ENCODE measurements around the gene TGFBR3L.
"Not testable (repeated sequence)": the region's sequence is repeated elsewhere in the genome, so short reads cannot be mapped to it uniquely, and the experiment has no call there.

The TGFBR3L gene

DNA sequence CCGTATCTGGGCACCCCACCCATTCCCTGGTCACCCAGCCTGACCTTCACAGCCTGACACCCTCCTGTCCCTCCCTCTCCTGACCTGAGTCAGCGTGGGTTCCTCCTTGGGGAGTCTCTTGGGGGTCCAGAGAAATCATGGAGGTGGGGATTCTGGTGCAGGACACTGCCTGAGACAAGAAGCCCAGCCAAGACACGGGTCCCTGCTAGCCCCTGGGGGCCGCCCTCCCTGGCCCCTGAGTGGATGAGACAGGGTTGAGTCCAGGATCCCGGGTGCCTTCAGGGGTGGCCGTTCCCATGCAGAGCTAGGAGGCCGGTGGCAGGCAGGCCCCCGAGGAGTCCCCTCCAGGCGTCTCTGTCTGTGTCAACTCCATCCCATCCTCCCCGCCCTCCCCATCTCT, 9.4 kb upstream of the TGFBR3L start:
- DNase-seq: no peak

DNA sequence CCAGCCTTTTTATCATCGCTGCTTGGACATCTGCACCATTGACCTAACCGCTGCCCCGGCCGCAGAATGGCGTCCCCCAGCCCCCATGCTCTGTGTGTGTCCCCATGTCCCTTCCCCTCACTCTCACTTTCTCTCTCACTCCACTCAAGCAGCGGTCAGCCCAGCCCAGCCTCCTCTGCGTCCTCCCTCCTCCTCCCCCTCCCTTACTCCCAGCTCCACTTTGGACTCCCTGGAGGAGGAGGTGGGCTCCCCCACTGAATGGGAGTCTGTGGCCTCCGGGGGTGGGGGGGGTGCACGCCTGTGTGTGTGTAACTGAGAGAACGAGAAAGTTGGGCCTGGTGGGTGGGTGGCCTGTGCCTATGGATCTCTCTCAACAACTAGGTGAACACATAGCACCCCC, 8.8 kb upstream of the TGFBR3L start:
- DNase-seq: no peak

DNA sequence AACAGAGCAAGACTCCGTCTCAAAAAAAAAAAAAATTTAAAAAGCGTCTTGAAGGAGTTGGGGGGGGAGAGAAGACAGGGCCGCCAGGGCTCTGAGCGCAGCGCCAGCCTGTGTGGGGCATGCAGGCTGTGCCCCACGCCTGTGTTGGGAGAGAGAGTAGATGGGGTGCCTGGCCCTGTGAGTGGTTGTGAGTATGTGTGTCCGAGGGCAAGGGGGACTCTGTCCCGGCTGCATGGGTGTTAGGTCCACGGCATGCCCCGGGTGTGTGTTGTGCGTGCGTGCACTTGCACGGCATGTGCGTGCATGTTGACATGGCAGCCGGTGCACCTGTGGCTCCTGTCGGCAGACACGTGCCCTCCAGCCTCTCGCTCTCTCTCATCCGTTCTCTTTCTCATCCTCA, 7.5 kb upstream of the TGFBR3L start:
- DNase-seq: no peak

DNA sequence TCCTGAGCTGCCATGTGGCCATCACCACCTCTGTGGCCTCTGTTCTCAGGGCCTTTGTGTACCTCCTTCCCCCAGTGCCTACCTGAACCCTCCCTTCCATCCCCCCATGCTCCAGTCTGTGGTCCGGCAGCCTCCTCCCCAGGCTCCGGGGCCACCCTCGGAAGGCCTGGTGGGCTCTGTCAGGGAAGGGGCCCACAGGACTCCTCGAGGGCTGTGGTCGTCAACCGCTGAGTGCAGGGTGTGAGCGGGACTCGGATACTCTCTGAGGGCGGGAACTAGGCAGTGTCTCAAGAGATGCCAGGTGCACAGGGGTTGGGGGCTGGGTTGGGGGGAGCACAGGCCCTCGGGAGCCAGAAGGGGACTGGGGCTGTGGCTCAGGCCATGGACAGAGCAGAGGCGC, 7.1 kb upstream of the TGFBR3L start:
- no peak for DNase-seq

DNA sequence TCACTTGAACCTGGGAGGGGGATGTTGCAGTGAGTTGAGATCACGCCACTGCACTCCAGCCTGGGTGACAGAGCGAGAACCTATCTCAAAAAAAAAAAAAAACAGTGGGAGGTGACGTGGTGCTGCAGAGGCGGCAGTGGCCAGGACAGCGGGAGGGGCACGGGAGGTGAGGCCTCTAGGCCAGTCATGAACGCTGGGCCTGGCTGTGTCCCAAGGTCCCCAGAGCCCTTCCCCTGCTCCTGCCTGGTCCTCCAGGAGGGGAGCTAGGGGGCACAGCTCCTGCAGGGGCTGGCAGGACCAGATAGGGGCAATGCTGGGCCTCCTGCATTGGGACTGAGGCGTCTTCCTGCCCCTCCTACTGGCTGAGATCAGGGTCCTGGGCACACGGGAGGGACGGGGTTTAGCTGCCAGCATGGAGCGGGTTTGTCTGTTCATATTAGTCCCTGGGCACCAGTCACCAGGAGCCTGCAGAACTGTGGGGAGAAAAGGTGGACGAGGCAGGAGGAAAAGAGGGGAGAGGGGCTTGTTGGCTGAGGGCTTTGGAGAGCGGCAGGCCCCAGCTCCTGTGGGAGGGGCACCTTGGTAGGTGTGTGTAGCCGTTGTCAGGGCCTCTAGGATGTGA, 6.4 kb upstream of the TGFBR3L start:
- DNase-seq: no peak

DNA sequence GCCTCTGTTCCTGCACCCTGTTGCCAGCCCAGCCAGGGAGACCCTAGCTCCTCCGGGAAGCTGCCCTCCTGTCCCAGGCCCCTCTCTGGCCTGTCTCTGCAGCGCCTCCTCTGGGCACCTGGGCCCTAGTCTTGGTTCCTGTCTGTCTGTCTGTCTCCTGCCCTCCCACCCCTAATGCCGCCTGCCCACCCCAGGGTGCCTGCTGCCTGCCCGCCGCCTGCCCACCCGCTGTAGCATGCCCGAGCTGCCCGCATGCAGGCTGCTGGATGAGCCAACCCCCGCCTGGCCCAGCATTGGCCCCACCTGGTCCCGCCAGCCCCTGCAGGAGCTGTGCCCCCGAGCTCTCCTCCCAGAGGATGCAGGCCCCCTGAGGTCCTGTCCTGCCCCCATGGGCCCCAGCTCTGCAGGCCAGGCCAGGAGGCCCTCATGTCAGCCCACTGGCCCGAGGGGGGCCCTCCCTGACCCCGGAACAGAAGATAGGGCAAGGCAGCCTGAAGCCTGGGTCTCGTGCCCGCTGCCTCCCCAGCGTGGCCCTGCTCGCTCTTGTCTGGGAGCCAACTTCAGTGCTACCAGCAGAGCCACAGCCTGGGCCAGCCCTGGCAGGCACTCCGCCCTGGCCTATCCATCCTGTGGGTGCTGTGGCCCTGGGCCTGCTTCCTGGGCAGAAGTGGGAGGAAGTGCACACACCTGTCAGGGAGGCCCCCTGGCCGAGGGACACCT, 5.7 kb upstream of the TGFBR3L start:
- no peak for DNase-seq

DNA sequence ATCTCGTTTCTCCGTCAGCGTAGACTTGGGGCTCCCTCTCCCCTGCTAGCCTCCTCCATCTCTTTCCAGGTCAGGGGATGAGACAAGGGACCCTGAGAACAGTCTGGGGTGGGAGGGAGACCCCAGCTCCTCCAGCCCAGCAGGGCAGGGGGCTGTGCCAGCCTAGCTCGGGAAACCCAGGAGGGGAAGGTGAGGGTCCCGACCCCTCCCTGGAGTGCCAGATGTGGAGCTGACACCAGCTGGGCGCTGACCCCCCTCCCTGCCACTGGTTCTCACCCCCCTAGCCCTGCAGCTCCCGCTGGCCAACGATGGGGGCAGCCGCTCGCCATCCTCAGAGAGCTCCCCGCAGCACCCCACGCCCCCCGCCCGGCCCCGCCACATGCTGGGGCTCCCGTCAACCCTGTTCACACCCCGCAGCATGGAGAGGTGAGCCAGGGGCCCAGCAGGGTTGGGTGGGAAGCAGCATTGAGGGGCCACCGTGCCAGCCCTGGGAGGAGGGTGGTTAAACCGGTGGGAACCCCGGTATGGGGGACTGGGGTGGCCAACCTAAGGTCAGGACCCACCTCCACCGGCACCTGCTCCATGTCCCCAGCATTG, 5.1 kb upstream of the TGFBR3L start:
- no peak for DNase-seq

DNA sequence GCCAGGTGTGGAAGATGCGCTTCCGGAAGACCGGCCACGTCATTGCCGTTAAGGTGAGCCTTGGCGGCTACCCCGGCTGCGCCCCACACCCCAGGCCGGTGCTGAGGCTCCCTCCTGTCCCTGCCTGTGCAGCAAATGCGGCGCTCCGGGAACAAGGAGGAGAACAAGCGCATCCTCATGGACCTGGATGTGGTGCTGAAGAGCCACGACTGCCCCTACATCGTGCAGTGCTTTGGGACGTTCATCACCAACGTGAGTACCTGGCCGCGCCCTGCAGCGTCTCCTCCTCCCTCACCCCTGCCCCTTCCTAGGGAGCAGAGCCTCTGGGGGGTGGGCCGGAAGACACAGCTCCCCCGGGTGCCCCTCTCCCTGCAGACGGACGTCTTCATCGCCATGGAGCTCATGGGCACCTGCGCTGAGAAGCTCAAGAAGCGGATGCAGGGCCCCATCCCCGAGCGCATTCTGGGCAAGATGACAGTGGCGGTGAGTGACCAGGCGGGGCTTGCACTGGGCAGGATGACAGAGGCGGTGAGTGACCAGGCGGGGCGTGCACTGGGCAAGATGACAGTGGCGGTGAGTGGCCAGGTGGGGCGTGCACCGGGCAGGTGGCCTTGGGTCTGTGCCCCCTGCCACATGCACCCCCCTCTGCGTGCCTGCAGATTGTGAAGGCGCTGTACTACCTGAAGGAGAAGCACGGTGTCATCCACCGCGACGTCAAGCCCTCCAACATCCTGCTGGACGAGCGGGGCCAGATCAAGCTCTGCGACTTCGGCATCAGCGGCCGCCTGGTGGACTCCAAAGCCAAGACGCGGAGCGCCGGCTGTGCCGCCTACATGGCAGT, 4.1 kb upstream of the TGFBR3L start:
- DNase-seq: no peak

DNA sequence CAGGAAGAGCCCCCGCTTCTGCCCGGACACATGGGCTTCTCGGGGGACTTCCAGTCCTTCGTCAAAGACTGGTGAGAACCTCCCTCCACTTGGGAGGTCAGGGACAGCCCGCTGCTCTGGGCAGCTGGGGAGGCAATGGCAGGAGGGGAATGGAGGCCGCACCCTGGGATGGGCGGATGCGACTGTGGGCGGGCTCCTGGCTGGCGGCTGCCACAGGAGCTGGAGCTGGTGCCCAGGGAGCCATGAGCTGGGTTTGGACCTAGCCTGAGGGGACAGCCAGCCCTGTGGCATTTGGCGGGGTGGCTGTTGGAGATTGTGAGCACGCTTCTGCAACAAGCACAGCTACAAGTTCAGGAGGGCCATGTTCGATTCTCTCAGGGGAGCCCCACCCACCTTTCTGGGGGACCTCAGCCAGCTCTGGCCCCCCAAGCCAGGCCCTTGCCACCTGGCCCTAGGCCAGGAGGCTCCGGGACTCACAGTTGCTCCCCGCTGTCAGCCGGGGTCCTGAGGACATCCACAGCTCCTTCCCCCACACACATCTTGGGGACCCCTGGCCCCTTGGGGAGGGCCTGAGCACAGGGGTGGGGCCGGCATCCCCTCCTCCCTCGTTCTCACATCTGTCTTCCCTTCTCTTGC, 3.0 kb upstream of the TGFBR3L start:
- DNase-seq: no peak

DNA sequence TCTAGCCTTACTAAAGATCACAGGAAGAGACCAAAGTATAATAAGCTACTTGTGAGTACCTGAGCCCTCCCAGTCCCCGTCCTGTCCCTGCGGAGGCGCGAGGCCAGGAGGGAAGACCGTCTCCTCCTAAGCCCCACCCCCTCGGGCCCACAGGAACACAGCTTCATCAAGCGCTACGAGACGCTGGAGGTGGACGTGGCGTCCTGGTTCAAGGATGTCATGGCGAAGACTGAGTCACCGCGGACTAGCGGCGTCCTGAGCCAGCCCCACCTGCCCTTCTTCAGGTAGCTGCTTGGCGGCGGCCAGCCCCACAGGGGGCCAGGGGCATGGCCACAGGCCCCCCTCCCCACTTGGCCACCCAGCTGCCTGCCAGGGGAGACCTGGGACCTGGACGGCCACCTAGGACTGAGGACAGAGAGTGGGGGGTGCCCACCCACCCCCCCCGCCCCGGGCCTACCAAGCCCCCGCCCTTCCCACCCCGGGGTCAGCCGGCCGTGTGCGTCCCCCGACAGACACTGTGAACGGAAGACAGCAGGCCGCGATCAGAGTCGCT, 2.4 kb upstream of the TGFBR3L start:
- no peak for DNase-seq

DNA sequence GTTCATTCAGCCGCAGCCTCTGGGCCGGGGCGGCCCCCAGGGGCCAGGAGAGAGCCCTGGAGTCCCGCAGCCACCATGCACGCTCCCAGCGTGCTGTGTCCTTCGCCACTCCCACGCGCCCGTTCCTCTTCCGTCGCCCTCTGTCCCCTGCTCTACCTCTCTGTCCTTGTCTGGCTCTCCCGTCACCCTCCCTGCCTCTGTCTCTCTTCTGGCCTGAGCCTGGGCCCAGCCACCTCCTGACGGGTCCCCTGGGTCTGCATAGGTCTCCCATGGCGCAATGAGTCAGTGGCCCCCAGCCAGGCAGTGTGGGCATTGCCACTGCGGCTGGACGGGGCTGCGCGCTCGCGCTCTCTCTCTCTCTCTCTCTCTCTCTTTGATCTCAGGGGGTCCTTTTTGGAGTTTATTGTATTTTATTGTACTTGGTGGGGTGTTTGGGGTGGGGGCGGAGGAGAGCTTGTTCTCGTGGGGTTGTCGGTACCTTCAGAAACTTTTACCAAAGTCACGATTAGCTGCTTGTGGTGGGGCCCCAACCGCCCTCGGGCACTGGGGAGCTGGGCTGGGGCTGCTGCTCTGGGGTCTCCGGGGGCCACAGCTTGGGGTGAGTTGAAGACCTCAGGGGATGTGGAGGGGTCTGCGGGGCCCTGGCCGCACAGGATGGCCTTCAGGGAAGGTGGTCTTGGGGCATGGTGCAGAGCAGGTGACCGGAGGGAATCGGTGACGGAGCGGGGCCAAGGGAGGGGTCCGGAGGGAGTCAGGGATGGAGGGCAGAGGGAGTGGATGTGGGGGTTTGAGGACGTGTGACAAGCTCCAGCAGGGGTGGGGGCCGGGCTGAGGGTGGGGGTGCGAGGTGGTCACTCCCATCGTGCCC, 1.7 kb upstream of the TGFBR3L start:
- no peak for DNase-seq

DNA sequence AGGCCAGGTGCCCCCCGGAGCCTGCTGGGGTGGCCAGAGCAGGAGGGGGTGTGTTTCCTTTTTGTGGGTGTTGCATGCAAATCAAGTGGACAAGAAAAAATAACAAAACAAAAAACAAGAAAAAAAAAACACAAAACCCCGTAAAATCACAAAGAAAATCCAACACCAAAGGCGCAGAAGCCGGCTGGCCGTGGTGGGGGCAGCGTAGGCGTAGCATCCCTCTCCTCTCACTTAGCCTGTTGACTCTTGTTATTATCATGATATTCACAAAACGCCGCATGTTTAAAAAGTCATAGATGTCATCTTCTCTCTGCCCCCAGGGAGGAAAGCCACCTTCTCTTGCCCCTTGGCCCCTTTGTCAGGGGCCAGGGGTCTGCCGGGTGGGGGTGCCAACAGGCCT, 978 bp upstream of the TGFBR3L start:
- no peak for DNase-seq

DNA sequence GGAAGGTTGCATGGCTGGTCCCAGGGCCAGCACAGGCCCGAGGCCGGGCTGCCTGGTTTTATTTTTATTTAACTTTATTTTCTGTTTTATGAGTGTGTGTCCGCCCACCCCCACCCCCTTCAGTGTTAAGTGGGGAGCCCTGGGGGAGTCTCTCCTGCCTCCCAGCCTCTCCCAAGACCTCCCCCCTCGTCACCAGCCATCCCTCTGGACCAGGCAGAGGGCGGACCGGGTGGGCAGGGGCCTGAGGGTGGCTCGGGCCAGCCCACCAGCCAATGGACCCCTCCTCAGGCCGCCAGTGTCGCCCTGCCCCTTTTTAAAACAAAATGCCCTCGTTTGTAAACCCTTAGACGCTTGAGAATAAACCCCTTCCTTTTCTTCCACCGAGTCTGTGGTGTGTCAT, 531 bp upstream of the TGFBR3L start:
- DNase-seq: no peak

DNA sequence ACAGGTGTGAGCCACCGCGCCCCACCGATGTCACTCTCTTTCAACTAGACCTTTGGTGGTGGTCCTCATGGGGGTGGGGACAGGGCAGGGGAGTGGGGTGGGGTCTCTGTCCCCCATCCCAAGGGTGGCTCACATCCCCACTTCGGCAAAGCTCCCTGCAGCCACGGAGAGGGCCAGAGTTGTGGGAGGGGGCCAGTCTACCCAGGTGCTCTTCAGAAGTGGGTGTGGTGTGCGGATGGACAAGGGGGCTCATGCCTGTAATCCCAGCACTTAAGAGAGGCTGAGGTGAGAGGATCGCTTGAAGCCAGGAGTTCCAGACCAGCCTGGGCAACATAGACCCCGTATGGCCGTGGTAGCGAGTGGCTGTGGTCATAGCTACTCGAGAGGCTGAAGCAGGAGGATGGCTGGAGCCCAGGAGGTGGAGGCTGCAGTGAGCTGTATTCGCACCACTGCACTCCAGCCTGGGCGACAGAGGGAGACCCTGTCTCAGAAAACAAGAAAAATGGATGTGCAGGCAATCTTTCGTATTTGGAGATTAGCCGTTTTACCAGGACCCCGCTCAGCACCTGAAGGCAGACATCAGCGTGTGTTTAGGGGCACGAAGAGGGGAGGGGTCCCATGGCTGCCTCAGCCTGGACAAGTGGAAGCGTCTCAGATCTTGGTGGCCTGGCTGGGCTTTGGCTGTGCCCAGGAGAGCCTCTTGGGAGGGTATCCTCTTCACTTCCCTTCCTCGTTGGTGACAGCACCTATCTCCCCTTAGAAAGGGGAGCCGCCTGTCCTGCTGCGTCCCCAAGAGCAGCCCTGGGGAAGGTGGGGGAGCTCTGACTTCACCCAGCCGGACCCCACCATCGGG, 846 bp downstream of the TGFBR3L start:
- no peak for DNase-seq

DNA sequence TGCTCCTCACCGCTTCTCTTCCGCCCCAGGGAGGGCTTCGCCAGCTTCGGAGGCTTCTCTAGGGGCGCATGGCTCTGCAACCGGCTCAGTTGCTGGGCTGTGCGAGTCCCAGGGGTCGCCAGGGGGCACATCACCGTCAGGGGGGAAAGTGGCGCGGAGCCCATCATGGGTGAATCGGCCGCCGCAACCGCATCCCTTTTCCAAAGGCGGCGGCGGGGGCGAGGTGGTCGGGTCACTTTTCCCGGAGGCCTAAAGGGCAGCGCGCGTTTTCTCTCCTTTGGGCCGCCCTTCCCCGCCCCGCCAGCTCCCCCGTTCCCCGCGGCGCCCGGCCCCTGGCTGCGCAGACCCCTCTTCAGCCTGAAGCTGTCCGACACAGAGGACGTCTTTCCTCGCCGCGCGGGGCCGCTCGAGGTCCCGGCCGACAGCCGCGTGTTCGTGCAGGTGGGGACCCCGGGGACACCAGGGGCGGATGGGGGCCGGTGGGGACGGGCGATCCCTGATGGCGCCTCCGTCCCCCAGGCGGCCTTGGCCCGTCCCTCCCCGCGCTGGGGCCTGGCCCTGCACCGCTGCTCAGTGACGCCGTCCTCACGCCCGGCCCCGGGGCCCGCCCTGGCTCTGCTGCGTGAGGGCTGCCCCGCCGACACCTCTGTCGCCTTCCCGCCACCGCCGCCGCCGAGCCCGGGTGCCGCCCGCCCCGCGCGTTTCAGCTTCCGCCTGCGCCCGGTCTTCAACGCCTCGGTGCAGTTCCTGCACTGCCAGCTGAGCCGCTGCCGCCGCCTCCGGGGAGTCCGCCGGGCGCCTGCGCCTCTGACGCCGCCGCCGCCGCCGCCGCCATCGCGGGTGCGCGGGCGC, 1.7 kb downstream of the TGFBR3L start:
- DNase-seq: peak in 1 of 2 experiments; percentile 23

DNA sequence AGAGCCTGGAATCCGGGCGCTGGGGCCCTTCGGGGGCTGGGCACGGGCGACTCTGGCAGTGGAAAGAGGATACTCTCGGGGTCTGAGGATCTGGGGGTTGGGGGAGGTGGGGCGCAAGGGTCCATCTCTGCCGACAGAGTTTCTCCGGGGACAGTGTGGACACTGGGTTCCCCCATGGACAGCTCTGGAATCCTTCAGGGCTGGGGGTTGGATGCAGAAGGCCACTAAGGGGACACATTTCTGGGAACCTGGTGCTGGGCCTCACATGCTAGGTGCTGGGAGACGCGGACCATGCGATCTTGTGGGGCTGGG, 2.3 kb downstream of the TGFBR3L start:
- DNase-seq: no peak

DNA sequence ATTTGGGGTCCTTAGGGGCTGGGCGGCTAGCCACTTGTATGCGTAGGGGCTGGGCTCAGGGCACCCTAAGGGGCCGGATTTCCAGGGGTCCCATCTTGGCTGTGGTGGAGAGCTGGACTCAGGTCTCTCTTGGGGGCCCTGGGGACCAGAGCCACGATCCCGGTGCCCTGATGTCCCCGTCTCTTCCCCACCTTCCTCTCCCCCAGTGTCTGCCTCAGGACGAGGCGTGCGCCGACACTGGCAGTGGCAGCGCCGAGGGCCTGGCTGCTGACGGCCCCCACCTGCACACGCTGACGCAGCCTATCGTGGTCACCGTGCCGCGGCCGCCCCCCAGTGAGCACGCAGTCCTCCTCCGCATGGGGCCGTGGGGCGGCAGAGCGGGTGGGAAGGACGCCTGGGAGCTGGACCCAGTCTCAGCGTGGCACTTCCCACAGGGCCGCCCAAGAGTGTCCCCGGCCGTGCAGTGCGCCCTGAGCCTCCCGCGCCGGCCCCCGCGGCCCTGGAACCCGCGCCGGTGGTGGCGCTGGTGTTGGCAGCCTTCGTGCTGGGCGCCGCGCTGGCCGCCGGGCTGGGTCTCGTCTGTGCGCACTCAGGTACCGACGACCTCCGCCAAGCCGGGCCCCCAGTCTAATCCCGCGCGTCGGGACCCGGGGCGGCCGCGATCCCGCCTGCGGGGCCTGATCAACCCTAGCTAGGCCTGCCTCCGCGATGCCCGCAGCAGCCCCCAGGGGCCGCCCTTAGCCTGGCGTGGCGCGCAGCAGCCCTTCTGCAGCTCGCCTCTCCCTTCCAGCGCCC, 2.8 kb downstream of the TGFBR3L start:
- DNase-seq: peak in 1 of 2 experiments; percentile 34

DNA sequence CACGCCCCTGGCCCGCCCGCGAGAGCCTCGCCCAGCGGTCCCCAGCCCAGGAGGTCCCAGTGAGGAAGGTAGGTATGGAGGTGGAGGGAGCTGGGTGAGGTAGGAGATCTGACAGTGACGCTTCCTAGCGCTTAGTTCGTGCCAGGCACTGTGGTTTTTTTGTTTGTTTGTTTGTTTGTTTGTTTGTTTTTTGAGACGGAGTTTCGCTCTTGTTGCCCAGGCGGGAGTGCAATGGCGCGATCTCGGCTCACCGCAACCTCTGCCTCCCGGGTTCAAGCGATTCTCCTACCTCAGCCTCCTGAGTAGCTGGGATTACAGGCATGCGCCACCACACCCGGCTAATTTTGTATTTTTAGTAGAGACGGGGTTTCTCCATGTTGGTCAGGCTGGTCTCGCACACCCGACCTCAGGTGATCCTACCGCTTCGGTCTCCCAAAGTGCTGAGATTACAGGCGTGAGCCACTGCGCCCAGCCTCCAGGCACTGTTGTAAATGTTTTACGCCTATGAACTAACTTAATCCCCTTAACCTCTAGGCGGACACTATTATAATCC, 3.5 kb downstream of the TGFBR3L start:
- not testable (repeated sequence) for DNase-seq

Data from SW 1271 (cell line).